Cardiac fibroblast (primary cell): ENCODE measurements around the gene ANXA5.

ENCODE experiments used
- DNase-seq, 2 donors: peaks; one replicate each; pipeline versions ENCODE4 v3.0.0 to v3.0.0-alpha.2; 2010; ENCODE audit warnings: low read depth in 2 of 2
- H3K4me3 ChIP-seq, 2 donors: replicated peaks in 1 of 2; 1 replicate in 1 of 2; 2 replicates in 1 of 2; pipeline ENCODE4 v1.5.1; 2011; ENCODE audit warnings: low read depth in 2 of 2, low read length in 2 of 2, mild to moderate bottlenecking in 2 of 2, moderate library complexity in 1 of 2
- CTCF ChIP-seq: IDR thresholded peaks from one replicate; pipeline ENCODE4 v1.5.1; 2011; ENCODE audit warnings: low read depth, mild to moderate bottlenecking, low read length, inconsistent platforms

Gene ANXA5

GRCh38 chr4:121684016-121684415 lies 12.8 kb downstream of the ANXA5 start:
- no peak for TF ChIP-seq CTCF
- DNase-seq = no peak
- H3K4me3 ChIP-seq = no peak overlapping the region

DNA sequence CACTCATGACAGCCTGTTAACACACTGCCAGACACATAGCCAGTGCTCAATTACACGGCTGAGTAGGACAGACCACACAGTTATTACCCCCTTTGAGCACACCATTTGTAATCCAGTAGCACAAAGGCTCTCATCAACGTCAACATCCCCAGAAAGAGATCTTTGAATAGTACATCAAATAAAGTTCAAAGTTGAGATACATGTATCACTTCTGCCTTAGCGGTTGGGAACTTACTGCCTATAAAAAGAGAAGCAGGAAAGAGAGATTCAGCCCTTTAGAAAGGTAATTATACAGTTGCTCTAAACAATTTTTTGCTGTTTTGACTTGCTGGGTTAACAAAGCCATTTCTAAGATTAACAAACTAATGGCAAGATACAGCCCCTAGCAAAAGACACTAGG lies 16.2 kb downstream of the ANXA5 start:
- no peak for DNase-seq
- TF ChIP-seq CTCF = no peak
- no peak overlapping the region for H3K4me3 ChIP-seq

DNA sequence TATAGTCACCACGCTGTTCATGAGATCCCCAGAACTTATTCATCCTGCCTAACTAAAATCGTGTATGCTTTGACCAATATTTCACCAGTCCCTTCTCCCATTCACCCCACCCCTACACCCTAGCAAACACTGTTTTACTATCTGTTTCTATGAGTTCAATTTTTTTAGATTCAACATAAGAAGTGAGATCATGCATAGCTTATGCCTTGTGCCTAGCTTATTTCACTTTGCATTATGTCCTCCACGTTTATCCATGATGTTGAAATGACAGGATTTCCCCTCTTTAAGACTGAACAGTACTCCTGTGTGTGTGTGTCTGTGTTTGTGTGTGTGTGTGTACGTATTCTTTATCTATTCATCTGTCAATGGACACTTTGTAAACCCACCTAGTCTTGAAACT lies 16.8 kb downstream of the ANXA5 start:
- no peak for DNase-seq
- no peak for TF ChIP-seq CTCF
- no peak overlapping the region for H3K4me3 ChIP-seq

DNA sequence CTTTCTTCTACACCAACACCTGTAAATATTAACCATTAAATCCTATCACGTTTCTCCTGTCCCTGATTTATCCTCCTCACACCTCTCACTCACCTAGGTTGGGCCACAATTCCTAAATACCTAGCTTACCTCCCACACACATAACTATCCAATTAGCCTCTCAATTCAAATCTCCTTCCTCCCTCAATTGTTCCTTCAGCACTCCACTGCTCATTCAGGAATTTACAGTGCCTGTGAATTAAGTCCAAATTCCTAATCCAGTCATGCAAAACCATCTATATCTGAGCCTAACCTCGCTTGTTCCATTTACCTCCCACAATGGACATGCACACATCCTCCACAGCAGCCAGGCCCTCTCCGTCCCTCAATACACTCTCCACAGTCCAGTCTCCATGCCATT lies 17.5 kb downstream of the ANXA5 start:
- DNase-seq = no peak
- TF ChIP-seq CTCF = no peak
- H3K4me3 ChIP-seq = no peak overlapping the region

DNA sequence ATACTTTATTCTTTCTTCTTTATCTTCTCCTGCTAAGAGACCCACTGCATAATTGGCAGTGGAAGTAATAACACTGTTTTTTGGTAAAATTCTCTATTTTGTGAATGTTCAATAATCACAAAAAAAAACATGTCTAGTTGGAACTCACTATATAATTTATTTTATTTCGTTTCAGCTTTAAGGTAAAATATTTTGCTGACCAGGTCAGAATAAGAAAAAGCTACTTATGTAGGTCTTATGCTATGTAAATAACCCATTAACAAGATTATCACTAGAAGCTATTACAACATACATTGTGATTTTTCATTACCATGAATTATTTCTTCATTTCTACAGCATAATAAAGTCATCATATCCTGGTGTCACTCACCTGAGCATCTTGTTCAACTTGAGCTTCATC lies 19.3 kb downstream of the ANXA5 start:
- DNase-seq = no peak
- TF ChIP-seq CTCF = no peak
- no peak overlapping the region for H3K4me3 ChIP-seq

DNA sequence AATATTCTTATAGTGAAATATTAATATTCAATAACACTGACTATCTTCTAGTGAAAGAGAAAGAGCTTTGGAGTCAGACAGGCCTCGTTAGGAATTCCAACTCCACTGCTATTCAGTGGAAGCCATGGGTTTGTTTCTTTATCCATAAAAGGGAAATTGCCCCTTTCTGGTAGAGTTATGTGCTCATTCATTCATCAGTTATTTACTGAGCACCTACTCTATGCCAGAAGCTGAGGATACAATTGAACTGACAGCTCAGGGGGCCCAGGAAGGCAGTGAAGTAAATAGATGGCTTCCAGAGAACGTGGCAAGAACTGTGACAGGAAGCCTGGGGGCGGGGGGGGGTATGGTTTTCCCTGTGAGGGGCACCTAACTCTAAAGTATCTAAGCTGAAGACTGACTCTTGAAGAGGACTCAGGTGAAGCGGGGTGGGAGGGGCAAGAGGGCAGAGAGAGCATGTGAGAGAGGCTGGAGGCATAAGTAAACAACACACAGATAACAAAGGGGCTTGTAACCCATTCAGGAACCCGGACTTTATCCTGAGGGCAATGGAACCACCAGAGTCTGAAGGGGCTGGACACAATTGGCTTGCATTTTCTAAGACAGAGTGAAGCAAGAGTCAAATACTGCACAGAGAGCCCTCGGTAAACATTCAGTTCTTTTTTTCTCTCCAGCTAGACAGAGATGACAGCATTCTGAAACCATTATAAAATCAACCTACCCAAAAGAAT lies 20.3 kb downstream of the ANXA5 start:
- TF ChIP-seq CTCF = no peak
- no peak for DNase-seq
- H3K4me3 ChIP-seq = no peak overlapping the region

- H3K4me3 ChIP-seq = no peak overlapping the region
- TF ChIP-seq CTCF = peak; percentile 48
- peak; percentile 45 to 65 for DNase-seq
These were observed 21.1 kb downstream of the ANXA5 start for GRCh38 chr4:121675715-121676114.
